Measurements from ENCODE around the gene CASK.
"Not testable (repeated sequence)": the region's sequence is repeated elsewhere in the genome, so short reads cannot be mapped to it uniquely, and the experiment has no call there.

Gene CASK

DNA sequence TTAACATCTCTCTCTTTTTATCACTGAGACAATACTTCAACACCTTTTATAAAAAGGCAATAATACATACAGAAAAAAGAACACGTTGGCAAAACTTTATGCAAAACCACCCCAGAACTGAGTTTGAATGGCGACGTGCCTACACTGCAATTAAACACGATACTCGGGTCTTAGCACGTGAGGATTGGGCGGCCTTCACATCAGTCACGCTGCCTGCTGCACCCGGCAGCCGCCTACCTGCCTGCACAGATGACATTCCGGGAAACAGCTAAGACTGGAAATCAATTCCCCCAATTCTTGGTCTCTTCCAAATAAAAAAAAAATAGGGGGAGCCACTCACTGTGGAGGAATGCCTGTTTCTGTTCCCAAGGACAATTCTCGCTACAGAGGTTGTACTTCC, 408.0 kb downstream of the CASK start:
- DNase-seq (ENCODE audit: low read depth) = no peak

DNA sequence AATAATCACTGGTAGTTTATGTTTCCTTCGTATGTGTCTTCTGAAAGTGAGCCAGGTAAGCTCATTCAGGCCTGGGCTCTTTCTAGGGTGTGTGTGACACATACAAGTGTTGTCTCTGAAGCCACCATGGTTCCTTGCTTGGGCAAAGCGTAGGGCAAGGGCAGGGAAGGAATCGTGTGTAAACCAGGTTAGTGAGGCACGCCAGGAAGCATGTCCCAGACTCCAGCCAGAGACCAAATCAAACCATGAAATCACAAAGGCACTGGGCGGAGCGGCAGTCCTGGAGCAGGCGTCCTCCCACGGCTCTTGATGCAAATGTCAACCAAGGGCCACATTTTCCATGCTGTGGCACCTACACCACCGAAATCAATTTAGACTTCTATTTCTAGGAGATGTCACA, 409.2 kb downstream of the CASK start:
- DNase-seq (ENCODE audit: low read depth) = no peak

DNA sequence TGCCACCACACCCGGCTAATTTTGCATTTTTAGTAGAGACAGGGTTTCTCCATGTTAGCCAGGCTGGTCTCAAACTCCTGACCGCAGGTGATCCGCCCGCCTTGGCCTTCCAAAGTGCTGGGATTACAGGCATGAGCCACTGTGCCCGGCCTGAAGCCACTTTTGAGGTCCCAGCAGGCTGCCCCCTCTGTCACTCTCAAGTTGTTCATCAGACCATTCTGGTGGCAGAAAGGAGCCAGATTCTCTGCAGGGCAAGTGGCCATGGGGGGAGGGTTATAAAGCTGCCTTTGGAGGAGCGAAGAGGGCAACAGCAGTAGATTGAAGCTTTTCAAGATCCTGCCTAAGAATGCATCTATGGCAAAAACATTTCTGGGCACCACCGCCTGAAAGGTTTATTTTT, 410.5 kb downstream of the CASK start:
- not testable (repeated sequence) for DNase-seq (ENCODE audit: low read depth)

GRCh38 chrX:41512394-41512793, 411.0 kb downstream of the CASK start:
- no peak for DNase-seq (ENCODE audit: low read depth)

DNA sequence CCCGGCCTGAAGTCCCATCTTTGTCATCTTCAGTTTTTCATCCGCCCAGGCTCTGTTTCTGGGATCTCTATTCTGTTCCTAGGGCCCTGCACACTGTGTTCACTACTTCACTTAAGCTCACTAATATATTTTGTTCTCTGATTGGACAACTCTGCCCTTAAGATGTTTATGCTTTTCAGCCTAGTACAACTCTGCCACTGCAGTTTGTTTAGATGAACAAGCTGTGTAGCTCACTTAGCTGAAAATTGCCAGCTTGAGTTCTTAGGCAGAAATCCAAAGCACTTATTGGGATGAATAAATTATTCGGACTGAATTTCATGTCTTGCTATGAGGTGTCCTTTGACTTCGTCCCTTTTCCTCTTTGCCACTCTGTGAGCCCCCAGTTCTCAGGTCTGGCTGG, 415.4 kb downstream of the CASK start:
- no peak for DNase-seq (ENCODE audit: low read depth)

- DNase-seq (ENCODE audit: low read depth) = no peak
Measured at GRCh38 chrX:41502004-41502403, 421.4 kb downstream of the CASK start.

GRCh38 chrX:41499984-41500383, 423.4 kb downstream of the CASK start:
- DNase-seq (ENCODE audit: low read depth) = no peak

GRCh38 chrX:41499195-41499594, 424.2 kb downstream of the CASK start:
- DNase-seq (ENCODE audit: low read depth) = no peak

- no peak for DNase-seq (ENCODE audit: low read depth)
Measured at GRCh38 chrX:41491267-41492004, 431.9 kb downstream of the CASK start.

- no peak for DNase-seq (ENCODE audit: low read depth)
Measured at GRCh38 chrX:41490446-41490845, 432.9 kb downstream of the CASK start.

DNA sequence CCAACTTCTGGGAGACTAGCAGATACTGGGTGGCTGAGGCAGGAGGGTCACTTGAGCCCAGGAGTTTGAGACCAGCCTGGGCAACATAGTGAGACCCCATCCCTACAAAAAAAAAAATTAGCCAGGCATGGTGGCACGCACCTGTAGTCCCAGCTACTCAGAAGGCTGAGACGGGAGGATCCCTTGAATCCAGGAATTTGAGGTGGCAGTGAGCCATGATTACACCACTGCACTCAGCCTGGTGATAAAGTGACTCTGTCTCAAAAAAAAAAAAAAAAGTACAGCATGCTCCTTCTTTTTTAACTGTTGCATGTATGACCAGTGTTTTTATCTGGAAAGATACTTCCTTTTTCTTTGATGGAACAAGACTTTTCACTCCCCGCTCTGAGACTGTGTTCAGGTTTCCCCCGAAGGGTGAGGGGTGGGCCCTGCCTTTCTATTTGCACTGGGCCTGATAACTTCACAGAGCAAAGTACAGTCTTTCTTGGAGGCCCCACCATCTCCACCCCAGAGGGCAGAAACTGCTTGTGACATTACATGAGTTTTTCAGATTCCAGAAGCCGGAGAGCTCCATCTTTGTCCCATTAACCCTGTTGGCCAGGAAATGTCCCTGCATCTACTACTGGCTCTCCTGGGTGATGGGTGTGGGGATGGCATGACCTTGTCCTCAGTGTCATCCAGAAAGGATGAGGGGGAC, 441.1 kb downstream of the CASK start:
- no peak for DNase-seq (ENCODE audit: low read depth)

- no peak for DNase-seq (ENCODE audit: low read depth)
Measured at GRCh38 chrX:41481264-41482109, 441.9 kb downstream of the CASK start.

DNA sequence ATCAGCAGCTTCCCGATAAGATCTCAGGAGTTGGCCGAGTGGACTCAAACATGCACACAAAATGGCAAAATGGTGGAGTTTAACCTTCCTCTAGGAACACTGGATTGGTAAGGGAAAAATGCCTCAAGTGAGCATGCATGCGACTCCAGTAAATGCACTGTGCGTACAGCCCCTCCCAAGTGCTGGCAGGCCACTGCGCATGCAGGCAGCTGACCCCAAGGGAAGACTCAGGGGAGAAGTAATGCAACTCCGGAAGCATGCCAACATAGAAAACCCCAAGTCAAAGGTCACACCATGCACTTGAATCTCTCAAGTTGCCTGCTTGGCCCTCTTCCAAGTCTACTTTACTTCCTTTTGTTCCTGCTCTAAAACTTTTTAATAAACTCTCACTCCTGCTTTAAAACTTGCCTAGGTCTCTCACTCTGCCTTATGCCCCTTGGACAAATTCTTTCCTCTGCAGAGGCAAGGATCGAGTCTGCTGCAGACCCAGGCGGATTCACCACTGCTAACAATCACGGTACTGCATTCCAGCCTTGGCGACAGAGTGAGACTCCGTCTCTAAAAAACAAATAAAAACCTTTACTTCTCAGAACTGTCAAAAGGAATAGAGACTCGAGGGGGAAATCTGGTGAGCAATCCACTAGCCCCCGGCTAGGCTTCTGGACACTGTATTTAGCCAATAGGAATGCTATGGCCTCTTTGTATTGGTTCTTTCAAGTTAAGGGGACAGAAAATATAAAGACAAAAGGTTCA, 442.7 kb downstream of the CASK start:
- no peak for DNase-seq (ENCODE audit: low read depth)

DNA sequence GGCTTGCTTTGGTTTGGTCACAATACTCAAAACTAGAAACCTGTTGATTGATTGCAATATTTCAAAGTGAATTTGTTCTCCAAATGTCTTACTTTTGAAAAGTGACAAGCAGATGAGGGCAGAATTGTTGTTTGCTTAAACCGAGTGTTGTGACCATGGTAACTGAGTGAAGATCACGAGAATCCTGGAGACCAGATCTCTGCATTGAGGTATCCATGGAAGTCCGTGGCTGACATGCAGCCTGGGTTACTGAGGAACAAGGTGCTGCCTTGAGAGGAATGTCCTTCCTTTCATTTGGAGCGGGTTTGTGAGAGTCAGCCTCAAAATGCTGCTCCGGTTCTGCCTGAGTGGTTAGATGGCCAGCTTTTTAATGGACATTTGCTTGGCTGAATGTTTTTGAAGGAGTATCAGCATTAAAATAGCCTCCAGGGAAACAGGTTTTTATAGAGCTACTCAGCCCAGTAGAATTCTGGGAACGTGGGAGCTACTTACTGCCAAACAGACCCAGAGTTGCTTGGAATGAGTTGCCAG, 444.9 kb downstream of the CASK start:
- no peak for DNase-seq (ENCODE audit: low read depth)

DNA sequence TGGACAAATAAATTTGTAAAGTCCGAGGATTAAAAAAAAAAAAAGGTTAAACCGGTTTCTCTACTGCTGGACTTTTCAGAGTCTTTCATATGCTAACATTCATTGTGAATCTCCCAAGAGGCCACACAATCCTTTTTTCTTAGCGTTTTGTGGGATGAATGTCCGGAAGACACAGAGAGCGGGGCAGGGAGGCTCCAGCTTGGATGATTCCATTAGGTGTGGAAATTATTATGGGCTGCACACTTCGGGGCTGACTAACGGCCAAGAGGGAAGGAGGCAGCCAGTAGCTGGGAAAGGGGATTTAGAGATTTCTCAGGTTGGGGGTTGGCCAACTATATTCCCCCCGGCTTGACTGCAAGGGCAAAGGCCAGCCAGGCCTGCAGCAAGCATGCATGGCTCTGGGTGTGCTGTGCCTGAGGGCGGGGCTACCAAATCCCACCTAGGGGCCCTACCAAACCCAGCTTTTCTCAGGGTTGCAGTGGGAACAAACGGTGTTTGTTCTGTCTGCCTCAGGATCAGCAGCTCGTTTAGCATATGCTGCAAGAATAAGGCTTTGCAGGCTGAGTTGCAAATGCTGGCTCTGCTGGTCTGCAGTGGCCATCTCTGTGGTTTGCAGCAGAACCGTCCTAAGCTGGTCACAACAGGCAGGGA, 447.6 kb downstream of the CASK start:
- DNase-seq (ENCODE audit: low read depth) = no peak

DNA sequence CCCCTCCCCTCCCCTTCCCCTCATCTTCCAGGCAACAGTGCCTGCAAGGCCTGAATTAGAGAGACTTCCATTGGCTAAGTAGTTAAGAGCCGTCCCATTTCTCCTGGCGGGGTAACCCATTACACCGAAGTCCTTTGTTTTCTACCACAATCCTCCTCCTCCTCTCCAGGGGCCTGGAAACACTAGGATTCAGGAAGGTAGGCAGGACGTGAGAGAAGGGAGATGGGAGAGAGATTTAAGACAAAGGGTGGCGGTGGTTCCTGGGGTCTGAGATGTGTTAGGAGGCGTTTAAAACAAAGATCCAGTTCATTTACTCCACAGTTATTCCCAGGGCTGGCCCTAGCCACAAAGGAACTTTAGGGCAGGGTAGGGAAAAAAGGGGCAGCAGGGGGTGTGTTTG, 448.2 kb downstream of the CASK start:
- DNase-seq (ENCODE audit: low read depth) = no peak

DNA sequence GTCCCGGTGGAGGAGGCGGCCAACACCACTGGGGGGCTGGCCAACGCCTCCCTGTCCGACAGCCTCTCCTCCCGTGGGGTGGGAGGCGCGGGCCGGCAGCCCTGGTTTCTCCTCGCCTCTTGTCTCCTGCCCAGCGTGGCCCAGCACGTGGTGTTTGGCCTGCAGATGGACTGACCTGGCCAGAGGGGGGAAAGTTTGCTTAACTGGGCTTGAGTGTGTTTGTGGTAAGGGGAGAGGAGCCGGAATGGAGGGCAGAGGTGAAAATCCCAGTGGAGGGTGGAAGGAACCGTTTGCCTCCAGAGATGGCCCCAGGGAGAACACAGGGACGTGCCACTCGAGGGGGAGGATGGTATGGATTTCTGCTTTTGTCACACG, 448.6 kb downstream of the CASK start:
- DNase-seq (ENCODE audit: low read depth) = no peak

- DNase-seq (ENCODE audit: low read depth) = no peak
Measured at GRCh38 chrX:41473936-41474725, 449.2 kb downstream of the CASK start.

GRCh38 chrX:41472231-41472815, 451.0 kb downstream of the CASK start:
- no peak for DNase-seq (ENCODE audit: low read depth)

DNA sequence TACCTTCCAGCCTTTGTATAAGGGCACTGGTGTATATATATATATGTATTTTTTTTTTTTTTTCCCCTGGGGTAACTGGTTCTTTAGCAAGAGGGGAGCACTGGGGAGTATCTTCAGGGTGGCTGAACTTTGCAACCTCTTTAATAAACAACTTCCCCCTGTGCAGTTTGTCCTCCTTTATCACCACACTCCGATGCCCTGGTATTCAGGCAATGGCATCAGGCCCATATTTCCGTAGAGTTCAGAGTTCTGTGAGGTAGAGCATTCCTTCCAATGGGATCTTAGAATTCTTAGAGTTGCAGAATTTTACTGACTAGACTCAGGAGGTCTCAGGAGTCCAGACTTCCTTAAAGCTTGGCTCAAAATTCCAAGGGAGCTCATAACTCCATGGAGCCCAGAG, 451.6 kb downstream of the CASK start:
- DNase-seq (ENCODE audit: low read depth) = no peak

Data from activated T-cell treated with anti-CD3 and anti-CD28 coated beads for 1 hour (primary cell).